Measurements from ENCODE around the gene TMEM219.

DNA sequence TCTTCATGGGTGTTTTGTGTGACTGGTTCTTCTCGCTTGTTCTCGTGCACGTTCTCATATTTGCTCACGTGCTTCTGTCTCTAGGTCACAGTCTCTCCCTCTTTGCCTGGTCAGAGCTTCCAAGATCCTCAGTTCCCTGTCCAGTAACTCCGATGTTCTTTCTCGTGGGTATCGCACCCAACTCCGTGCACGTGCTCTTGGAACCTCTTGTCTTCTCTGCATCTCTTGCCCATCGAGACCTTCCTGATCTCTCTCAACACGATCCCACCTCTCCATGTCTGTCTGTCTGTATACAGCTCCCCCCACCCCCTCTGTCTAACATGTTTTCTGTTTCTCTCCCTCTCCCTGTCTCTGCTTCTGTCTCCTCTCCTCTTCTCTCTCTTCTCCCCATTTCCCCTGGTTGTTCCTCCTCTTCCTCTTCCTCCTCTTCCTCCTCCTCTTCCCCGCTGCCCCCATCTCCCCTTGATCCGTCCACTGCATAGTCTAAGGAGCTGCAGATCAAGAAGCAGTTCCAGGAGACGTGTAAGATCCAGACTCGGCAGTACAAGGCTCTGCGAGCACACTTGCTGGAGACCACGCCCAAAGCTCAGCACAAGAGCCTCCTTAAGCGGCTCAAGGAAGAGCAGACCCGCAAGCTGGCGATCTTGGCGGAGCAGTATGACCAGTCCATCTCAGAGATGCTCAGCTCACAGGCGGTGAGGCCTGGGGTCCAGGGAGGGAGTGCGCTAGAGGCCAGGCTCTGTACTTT, 27.4 kb downstream of the TMEM219 start:
- TF ChIP-seq, protein P1, sequence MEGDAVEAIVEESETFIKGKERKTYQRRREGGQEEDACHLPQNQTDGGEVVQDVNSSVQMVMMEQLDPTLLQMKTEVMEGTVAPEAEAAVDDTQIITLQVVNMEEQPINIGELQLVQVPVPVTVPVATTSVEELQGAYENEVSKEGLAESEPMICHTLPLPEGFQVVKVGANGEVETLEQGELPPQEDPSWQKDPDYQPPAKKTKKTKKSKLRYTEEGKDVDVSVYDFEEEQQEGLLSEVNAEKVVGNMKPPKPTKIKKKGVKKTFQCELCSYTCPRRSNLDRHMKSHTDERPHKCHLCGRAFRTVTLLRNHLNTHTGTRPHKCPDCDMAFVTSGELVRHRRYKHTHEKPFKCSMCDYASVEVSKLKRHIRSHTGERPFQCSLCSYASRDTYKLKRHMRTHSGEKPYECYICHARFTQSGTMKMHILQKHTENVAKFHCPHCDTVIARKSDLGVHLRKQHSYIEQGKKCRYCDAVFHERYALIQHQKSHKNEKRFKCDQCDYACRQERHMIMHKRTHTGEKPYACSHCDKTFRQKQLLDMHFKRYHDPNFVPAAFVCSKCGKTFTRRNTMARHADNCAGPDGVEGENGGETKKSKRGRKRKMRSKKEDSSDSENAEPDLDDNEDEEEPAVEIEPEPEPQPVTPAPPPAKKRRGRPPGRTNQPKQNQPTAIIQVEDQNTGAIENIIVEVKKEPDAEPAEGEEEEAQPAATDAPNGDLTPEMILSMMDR (IDR thresholded peaks at IDR 0.05): no peak
- no peak for TF ChIP-seq POLR2A (IDR thresholded peaks at IDR 0.05)
